Nephron progenitor cell (in vitro differentiated cells): ENCODE measurements around the gene PTPN23.

ENCODE experiments used
- DNase-seq: peaks from one replicate; pipeline ENCODE4 v3.0.0; 2021
- H3K27ac Mint-ChIP-seq: 2 replicates; pipeline ENCODE4 v1.8.0; 2021; ENCODE audit warnings: mild to moderate bottlenecking, moderate library complexity, mixed read lengths
- H3K27me3 Mint-ChIP-seq: 2 replicates; pipeline ENCODE4 v1.8.0; 2021; ENCODE audit warnings: mild to moderate bottlenecking, low read depth, mixed read lengths; ENCODE audit not compliant: poor library complexity
- H3K36me3 Mint-ChIP-seq: 2 replicates; pipeline ENCODE4 v1.8.0; 2021; ENCODE audit warnings: low read depth, mixed read lengths
- H3K4me1 Mint-ChIP-seq: 2 replicates; pipeline ENCODE4 v1.8.0; 2021; ENCODE audit warnings: mixed read lengths
- H3K4me3 Mint-ChIP-seq: 2 replicates; pipeline ENCODE4 v1.8.0; 2021; ENCODE audit warnings: mild to moderate bottlenecking, moderate library complexity, mixed read lengths
- H3K9me3 Mint-ChIP-seq: 2 replicates; pipeline ENCODE4 v1.8.0; 2021; ENCODE audit warnings: mild to moderate bottlenecking, moderate library complexity, mixed read lengths
- TF ChIP-seq, protein P1 (sequence below): fragments of 200-600 bp; sonication (generic); IDR thresholded peaks from 2 replicates; pipeline ENCODE4 v1.5.0; 2021; ENCODE audit warnings: antibody characterized with exemption

PTPN23 gene

DNA sequence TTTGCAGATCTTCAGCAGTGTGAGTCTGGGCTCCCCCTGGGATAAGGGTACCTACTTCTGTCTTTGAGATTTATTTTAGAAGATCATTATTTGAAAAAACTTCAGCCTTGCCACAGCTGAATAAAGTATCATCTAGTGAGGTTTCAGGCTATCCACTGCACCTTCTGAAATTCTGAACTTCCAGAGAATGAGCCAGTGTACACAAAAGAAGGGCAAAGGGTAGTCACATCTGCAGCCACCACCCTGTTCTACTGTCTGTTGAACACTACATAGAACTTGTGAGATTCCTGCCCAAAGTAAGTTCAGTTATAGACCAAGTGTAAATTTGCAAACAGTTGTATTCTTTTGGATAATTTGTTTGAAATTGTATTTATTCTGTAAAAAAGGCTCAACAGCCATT lies 38.0 kb upstream of the PTPN23 start:
- Mint-ChIP-seq H3K27me3 (no peaks in the 10 kb centered on the region), H3K36me3 (peaks cover 40% of the 10 kb centered on the region), H3K27ac (no peak overlapping the region), H3K4me3 (no peak overlapping the region), H3K9me3 (no peaks in the 10 kb centered on the region), H3K4me1 (no peaks in the 10 kb centered on the region)
- TF ChIP-seq, protein P1, sequence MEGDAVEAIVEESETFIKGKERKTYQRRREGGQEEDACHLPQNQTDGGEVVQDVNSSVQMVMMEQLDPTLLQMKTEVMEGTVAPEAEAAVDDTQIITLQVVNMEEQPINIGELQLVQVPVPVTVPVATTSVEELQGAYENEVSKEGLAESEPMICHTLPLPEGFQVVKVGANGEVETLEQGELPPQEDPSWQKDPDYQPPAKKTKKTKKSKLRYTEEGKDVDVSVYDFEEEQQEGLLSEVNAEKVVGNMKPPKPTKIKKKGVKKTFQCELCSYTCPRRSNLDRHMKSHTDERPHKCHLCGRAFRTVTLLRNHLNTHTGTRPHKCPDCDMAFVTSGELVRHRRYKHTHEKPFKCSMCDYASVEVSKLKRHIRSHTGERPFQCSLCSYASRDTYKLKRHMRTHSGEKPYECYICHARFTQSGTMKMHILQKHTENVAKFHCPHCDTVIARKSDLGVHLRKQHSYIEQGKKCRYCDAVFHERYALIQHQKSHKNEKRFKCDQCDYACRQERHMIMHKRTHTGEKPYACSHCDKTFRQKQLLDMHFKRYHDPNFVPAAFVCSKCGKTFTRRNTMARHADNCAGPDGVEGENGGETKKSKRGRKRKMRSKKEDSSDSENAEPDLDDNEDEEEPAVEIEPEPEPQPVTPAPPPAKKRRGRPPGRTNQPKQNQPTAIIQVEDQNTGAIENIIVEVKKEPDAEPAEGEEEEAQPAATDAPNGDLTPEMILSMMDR = no peak
- DNase-seq = no peak

DNA sequence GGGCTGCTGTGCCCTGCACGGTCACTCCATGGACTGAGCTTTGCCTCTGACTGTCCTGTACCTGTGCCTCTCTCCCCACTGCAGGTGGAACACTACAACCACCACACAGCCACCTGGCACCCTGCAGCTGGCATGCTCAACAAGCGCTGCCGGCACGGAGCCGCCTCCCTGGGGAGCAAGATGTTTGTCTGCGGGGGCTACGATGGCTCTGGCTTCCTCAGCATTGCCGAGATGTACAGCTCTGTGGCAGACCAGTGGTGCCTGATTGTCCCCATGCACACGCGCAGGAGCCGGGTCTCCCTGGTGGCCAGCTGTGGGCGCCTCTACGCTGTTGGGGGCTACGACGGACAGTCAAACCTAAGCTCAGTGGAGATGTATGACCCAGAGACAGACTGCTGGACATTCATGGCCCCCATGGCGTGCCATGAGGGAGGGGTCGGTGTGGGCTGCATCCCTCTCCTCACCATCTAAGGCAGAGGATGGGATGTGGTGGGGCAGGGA lies 37.3 kb upstream of the PTPN23 start:
- DNase-seq = no peak
- no peaks in the 10 kb centered on the region for H3K27me3 Mint-ChIP-seq
- H3K4me3 Mint-ChIP-seq = no peak overlapping the region

DNA sequence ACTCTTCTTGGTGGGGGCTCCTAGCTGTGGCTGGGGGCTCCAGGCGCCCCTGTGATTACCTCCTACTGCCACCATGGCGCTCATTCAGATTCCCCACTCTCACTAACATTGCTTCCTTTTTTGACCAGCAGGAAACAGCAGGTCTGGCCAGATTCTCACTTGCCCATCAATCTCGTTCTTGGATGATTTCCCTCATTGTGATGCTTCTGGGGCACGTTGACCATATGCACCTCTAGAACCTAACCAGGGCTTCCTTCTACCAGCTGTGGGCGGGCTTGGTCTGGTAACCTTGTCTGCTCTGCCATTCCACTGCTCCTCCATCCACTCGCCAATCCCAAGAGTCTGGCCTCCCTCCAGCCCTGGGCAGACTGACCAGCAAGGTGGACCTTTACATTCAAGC lies 35.9 kb upstream of the PTPN23 start:
- Mint-ChIP-seq H3K36me3 (peaks cover 29% of the 10 kb centered on the region), H3K9me3 (no peaks in the 10 kb centered on the region), H3K27me3 (peaks cover 2% of the 10 kb centered on the region), H3K4me1 (no peaks in the 10 kb centered on the region), H3K4me3 (no peak overlapping the region), H3K27ac (no peak overlapping the region)
- TF ChIP-seq, protein P1 = no peak
- no peak for DNase-seq

More for the DNA sequence above, 37.3 kb upstream of the PTPN23 start:
- no peak overlapping the region for H3K27ac Mint-ChIP-seq
- H3K4me1 Mint-ChIP-seq = no peaks in the 10 kb centered on the region
- TF ChIP-seq, protein P1 = no peak
- peaks cover 34% of the 10 kb centered on the region for H3K36me3 Mint-ChIP-seq
- no peaks in the 10 kb centered on the region for H3K9me3 Mint-ChIP-seq

DNA sequence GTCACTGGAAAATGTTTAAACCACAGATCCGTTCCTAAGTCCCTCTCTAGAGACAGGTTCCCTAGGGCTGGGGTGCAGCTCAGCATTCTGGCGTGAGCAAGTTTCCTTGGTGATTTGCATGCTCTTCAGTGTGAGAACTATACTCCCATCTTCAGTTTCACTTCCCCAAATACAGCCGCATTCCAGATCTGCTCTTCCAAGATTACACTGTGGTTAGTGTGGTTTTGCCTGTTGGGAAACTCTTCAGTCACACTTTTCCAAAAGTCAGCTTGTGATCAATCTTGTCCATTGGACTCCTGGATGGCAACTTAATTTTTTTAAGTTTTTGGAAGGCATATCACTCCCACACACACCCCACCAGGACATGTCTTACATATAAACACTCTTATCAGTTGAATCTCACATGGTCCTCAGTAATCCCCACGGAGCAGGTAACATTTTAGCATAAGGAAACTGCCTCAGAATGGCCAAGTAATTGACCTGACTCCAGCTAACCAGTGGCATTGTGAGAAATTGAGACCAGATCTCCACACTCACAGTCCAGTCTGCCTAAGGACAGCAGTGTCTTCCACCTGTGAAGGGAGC lies 33.5 kb upstream of the PTPN23 start:
- H3K27ac Mint-ChIP-seq = peak overlapping the region; percentile 38
- DNase-seq = no peak

DNA sequence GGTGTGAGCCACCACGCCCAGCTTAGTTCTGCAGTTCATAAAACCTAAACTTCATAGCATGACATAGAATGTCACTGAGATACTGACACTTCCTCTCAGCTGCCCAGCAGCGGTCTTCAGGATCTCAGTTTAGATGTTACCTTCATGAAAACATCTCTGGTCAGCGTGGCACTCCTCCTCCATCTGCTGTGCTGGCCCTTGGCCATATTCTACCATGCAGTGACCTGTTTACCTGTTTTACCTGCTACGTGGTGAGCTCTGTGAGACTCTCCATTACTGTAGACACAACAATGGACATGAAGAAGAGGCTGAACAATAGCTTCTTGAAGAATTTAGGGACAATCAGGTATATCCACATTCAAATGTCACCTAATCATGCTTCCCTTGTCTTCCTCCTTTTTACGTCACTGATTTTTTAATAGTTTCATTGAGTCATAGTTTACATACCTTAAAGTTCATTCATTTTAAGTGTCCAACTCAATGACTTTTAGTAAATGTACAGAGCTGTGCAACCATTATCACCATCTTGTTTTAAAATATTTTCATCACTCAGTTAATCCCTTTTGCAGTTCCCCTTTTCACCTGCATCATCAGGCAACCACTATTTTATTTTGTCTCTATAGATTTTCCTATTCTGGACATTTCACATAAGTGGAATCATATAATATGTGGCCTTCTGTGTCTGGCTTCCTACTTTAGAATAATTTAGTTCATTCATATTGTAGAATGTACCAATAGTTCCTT lies 32.2 kb upstream of the PTPN23 start:
- H3K36me3 Mint-ChIP-seq = peaks cover 19% of the 10 kb centered on the region
- H3K27ac Mint-ChIP-seq = no peak overlapping the region
- no peak for DNase-seq
- H3K27me3 Mint-ChIP-seq = peaks cover 15% of the 10 kb centered on the region
- no peaks in the 10 kb centered on the region for H3K9me3 Mint-ChIP-seq
- TF ChIP-seq, protein P1 = no peak
- H3K4me1 Mint-ChIP-seq = no peaks in the 10 kb centered on the region
- H3K4me3 Mint-ChIP-seq = no peak overlapping the region

More for the DNA sequence above, 33.5 kb upstream of the PTPN23 start:
- TF ChIP-seq, protein P1 = no peak
- no peaks in the 10 kb centered on the region for H3K9me3 Mint-ChIP-seq
- H3K4me1 Mint-ChIP-seq = no peaks in the 10 kb centered on the region
- peaks cover 26% of the 10 kb centered on the region for H3K36me3 Mint-ChIP-seq
- no peak overlapping the region for H3K4me3 Mint-ChIP-seq
- H3K27me3 Mint-ChIP-seq = peaks cover 11% of the 10 kb centered on the region
